Prostate gland (tissue), 2 donors: ENCODE results near the gene ZC3H10. TPM values are rescaled to one million over a fixed set of nuclear protein-coding genes. Genes with fewer than 3 reads are reported as not detected.
A peak's percentile ranks its signal among the peaks of the same experiment; 100 is the strongest.

Source experiments
- DNase-seq: peaks from one replicate; pipeline ENCODE4 v3.0.0-alpha.2; 2019; ENCODE audit warnings: low spot score
- H3K27ac ChIP-seq, 2 donors: fragments of 200-600 bp; sonication (generic); 2 replicates each; pipeline ENCODE4 v1.5.1; 2017 to 2019
- H3K27me3 ChIP-seq: fragments of 200-600 bp; sonication (generic); replicated peaks from 2 replicates; pipeline ENCODE4 v1.5.1; 2019; ENCODE audit not compliant: insufficient read depth
- H3K36me3 ChIP-seq, 2 donors: fragments of 200-600 bp; sonication (generic); 1 replicate in 1 of 2; 2 replicates in 1 of 2; pipeline versions ENCODE4 v1.5.1 to v1.8.1; 2017 to 2019
- H3K4me1 ChIP-seq: fragments of 200-600 bp; sonication (generic); replicated peaks from 2 replicates; pipeline ENCODE4 v1.5.1; 2019
- H3K4me3 ChIP-seq, 2 donors: fragments of 200-600 bp; sonication (generic); 2 replicates each; pipeline ENCODE4 v1.5.1; 2017 to 2019
- H3K9me3 ChIP-seq: fragments of 200-600 bp; sonication (generic); 2 replicates; pipeline ENCODE4 v1.5.1; 2017
- CTCF ChIP-seq, 4 experiments: fragments of 200-600 bp in 2 of 4; fragments of 450-650 bp in 2 of 4; sonication (generic) in 2 of 4; IDR thresholded peaks; 1 replicate in 3 of 4; 2 replicates in 1 of 4; pipeline ENCODE4 v1.5.1; 2016 to 2019; ENCODE audit warnings: antibody characterized with exemption in 4 of 4, mild to moderate bottlenecking in 2 of 4, moderate library complexity in 2 of 4
- POLR2A ChIP-seq: fragments of 450-650 bp; IDR thresholded peaks from one replicate; pipeline ENCODE4 v1.6.1; 2016; ENCODE audit warnings: antibody characterized with exemption, mild to moderate bottlenecking
- POLR2AphosphoS5 ChIP-seq: sonication (generic); formaldehyde crosslinking; IDR thresholded peaks from one replicate; pipeline ENCODE4 v1.6.1; 2017; ENCODE audit warnings: antibody characterized with exemption
- WGBS: methylation state at CpG from one replicate; pipeline ENCODE4 v1.1.5; 2018; 5-methylcytosine and 5-hydroxymethylcytosine counted together
- intact Hi-C: fragments of 100-400 bp; cut with DNase I; formaldehyde crosslinking; loops from one replicate; pipeline ENCODE4 v1.14.2; 2022
- total RNA-seq, 2 donors: library from RNA; depleted of rRNA; stranded (reverse); fragments of >200 nt; gene quantifications; one replicate each; pipeline ENCODE4 v1.1.0, GENCODE V29; 2016

Gene ZC3H10
- total RNA-seq, 2 donors from 2014 or later, result 4.6 to 9.1 TPM

- Histone ChIP-seq H3K27me3 (no peaks in the 10 kb centered on the region), H3K9me3 (no peaks in the 10 kb centered on the region), H3K27ac (peak within 1 kb of the TSS; percentile 86 to 88), H3K4me1 (peaks cover 10% of the 10 kb centered on the region), H3K36me3 (peaks cover 3 to 10% of the 10 kb centered on the region in 2 donors), H3K4me3 (peak within 1 kb of the TSS; percentile 80)
- peak; percentile 98 for DNase-seq
- TF ChIP-seq CTCF (IDR thresholded peaks at IDR 0.05) (peak in 2 of 4 experiments; percentile 6 to 21), POLR2A (peak; percentile 80), POLR2AphosphoS5 (peak; percentile 99)
- intact Hi-C loops, result loop anchor here (5.0 to 10.0 kb wide), 3 partner anchors 57 to 369 kb away; partner anchors contain the start of gene SUOX
- under 1% methylated on average over 57 of the region's 60 CpGs for WGBS
Measured at GRCh38 chr12:56104109-56104814, 13.8 kb upstream of the ZC3H10 start, which contains the start of gene PA2G4. PA2G4 (plus strand) TSS chr12:56104559; CDS start chr12:56104738, 179 bp downstream.

GRCh38 chr12:56104815-56105608 lies 13.1 kb upstream of the ZC3H10 start:
- WGBS, result under 1% methylated on average over 40 of the region's 40 CpGs
- Histone ChIP-seq H3K27me3 (no peaks in the 10 kb centered on the region), H3K36me3 (peaks cover 3 to 15% of the 10 kb centered on the region in 2 donors), H3K4me1 (peaks cover 10% of the 10 kb centered on the region), H3K9me3 (no peaks in the 10 kb centered on the region), H3K4me3 (peak overlapping the region; percentile 80), H3K27ac (peak overlapping the region; percentile 86 to 88)
- DNase-seq, result no peak
- TF ChIP-seq CTCF (IDR thresholded peaks at IDR 0.05) (no peak), POLR2A (no peak), POLR2AphosphoS5 (no peak)
- intact Hi-C loops, result loop anchor here (5.0 to 10.0 kb wide), 3 partner anchors 58 to 370 kb away; partner anchors contain the start of gene SUOX

GRCh38 chr12:56105609-56105902 lies 12.5 kb upstream of the ZC3H10 start:
- intact Hi-C loops, result loop anchor here (10.0 kb wide), 2 partner anchors 111 to 371 kb away; partner anchors contain the start of gene SUOX
- peak overlapping the region in 1 of 2 donors; percentile 88 for H3K27ac ChIP-seq
- TF ChIP-seq CTCF (IDR thresholded peaks at IDR 0.05), result no peak
- TF ChIP-seq POLR2A, result no peak
- no peak for TF ChIP-seq POLR2AphosphoS5
- WGBS, result 24% methylated on average over 2 of the region's 2 CpGs
- H3K36me3 ChIP-seq, result peaks cover 3 to 18% of the 10 kb centered on the region in 2 donors
- DNase-seq, result no peak
- H3K27me3 ChIP-seq, result no peaks in the 10 kb centered on the region
- no peaks in the 10 kb centered on the region for H3K9me3 ChIP-seq
- peak overlapping the region; percentile 80 for H3K4me3 ChIP-seq
- H3K4me1 ChIP-seq, result peaks cover 10% of the 10 kb centered on the region

GRCh38 chr12:56107242-56107641 lies 10.8 kb upstream of the ZC3H10 start:
- peaks cover 10% of the 10 kb centered on the region for H3K4me1 ChIP-seq
- no peaks in the 10 kb centered on the region for H3K27me3 ChIP-seq
- H3K36me3 ChIP-seq, result peaks cover 16 to 27% of the 10 kb centered on the region in 2 donors
- WGBS, result 95% methylated on average over 3 of the region's 3 CpGs
- no peaks in the 10 kb centered on the region for H3K9me3 ChIP-seq
- no peak overlapping the region for H3K27ac ChIP-seq
- TF ChIP-seq POLR2AphosphoS5, result no peak
- no peak for TF ChIP-seq POLR2A
- TF ChIP-seq CTCF (IDR thresholded peaks at IDR 0.05), result no peak
- no peak for DNase-seq
- no peak overlapping the region for H3K4me3 ChIP-seq
- intact Hi-C loops, result loop anchor here (10.0 kb wide), 2 partner anchors 112 to 372 kb away; partner anchors contain the start of gene SUOX
